ENCODE measurements around the gene NPY4R.
"Not testable (repeated sequence)": the region's sequence is repeated elsewhere in the genome, so short reads cannot be mapped to it uniquely, and the experiment has no call there.

Gene NPY4R, protein sequence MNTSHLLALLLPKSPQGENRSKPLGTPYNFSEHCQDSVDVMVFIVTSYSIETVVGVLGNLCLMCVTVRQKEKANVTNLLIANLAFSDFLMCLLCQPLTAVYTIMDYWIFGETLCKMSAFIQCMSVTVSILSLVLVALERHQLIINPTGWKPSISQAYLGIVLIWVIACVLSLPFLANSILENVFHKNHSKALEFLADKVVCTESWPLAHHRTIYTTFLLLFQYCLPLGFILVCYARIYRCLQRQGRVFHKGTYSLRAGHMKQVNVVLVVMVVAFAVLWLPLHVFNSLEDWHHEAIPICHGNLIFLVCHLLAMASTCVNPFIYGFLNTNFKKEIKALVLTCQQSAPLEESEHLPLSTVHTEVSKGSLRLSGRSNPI

DNA sequence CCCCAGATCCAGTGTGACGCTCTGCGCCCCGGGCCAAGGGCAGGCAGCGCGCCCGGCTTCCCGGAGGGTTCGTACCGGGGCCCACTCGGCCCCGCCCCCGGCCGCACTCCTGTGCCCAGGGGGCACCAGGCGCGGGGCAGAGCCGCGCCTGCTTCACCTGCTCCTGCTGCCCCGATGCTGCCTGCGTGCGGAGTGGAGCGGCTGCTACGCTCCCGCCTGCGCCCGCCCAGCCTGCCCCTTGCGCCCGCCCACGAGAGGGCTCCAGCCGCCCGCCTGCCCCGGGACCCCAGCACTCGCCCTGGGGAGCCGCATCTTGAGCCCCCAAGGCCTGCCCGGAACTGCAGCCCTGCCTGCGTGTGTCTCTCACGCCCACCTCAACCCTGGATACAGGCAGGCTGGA, at the start of gene NPY4R:
TSS of gene NPY4R (minus strand) at position 194 of the 400 bp plus-strand sequence. CDS start 3,323 bp downstream, outside the sequence.
- not testable (repeated sequence) for TF ChIP-seq GATA2, GATA3 (IDR thresholded peaks at IDR 0.05; ENCODE audit: low read depth, low read length)

GRCh38 chr10:46515366-46515765, 49.6 kb upstream of the NPY4R start:
- no peak for TF ChIP-seq GATA2 (IDR thresholded peaks at IDR 0.05; ENCODE audit: low read depth, low read length)
- TF ChIP-seq GATA3 (IDR thresholded peaks at IDR 0.05; ENCODE audit: low read depth, low read length), result no peak

DNA sequence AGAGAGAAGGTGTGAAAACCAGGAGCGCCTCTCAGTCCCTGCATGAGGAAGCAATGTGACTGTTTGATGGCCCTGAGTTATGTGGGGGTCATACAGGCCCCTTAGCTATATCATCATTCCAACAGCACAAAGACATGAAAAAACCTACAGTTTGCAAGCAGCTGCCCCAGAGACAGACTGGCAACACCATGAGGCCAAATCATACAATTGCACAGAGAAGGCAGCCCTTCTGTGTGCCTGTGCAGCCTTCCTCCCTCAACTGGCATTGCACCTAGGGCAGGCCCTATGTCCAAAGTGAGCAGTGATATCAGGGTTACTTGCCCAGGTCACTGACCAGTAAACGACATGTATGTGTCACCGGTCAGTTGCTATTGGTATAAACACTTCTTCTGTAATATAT, 49.1 kb upstream of the NPY4R start:
- TF ChIP-seq GATA3 (IDR thresholded peaks at IDR 0.05; ENCODE audit: low read depth, low read length), result no peak
- TF ChIP-seq GATA2 (IDR thresholded peaks at IDR 0.05; ENCODE audit: low read depth, low read length), result no peak

- TF ChIP-seq GATA3 (IDR thresholded peaks at IDR 0.05; ENCODE audit: low read depth, low read length) (no peak), GATA2 (IDR thresholded peaks at IDR 0.05; ENCODE audit: low read depth, low read length) (no peak)
These were observed 48.7 kb upstream of the NPY4R start for GRCh38 chr10:46514431-46514861.
